Measurements from ENCODE around the gene HS3ST2. TPM values are rescaled to one million over a fixed set of nuclear protein-coding genes. Genes with fewer than 3 reads are reported as not detected.

Gene HS3ST2
- total RNA-seq (2021; fragmentation: NEBNext Ultra II Directional; extraction: Animal tissue kit (Norgen Biotek cat#: 25700)) (3.7 and 4.5 TPM in 2 replicates), polyA plus RNA-seq (2011; rRNA removed) (1.3 and 1.7 TPM in 2 replicates), polyA minus RNA-seq (2011; rRNA and poly(A)+ RNA removed) (0.44 and 0.54 TPM in 2 replicates)
- 1.0 TPM for polyA plus RNA-seq (2011; cell fraction: cytosol; rRNA removed)
- 1.5 TPM for polyA plus RNA-seq (2011; cell fraction: nucleus; rRNA removed)
- 2.6 to 4.0 TPM (median 3.4 TPM) in 4 replicates for polyA plus RNA-seq (2012, experiment 1 of 2)
- polyA plus RNA-seq (2012, experiment 2 of 2), result 4.8 TPM
- polyA plus RNA-seq (2013, experiment 1 of 2), result 2.8 TPM
- 3.4 TPM for polyA plus RNA-seq (2013, experiment 2 of 2)
- 1.1 TPM for polyA minus RNA-seq (2011; cell fraction: cytosol; rRNA and poly(A)+ RNA removed)
- 2.1 TPM for polyA minus RNA-seq (2011; cell fraction: nucleus; rRNA and poly(A)+ RNA removed)
- long read RNA-seq, experiment 1, partial matches to known transcripts, result 0 of 4 reads
- long read RNA-seq, experiment 1, other reads (novel, unspliced or antisense), result 3 of 4 reads
- long read RNA-seq, experiment 2, result 0 reads

GRCh38 chr16:22813948-22814710, at the start of gene HS3ST2:
TSS of gene HS3ST2 (plus strand) at chr16:22814162. CDS start at chr16:22814611, 449 bp downstream.
- Histone ChIP-seq H4K5ac (ENCODE audit: insufficient read length, low read depth, low read length) (no peak within 1 kb of the TSS), H2AK5ac (ENCODE audit: low read depth, low read length) (no peak within 1 kb of the TSS), H2BK15ac (ENCODE audit: low read length) (no peak within 1 kb of the TSS), H3K9ac (replicated peaks in 1 of 4; ENCODE audit: extremely low read depth in 1 of 4, low read depth in 3 of 4, low read length in 3 of 4) (no peak within 1 kb of the TSS; a peak in 1 of 7 replicates), H2AFZ (ENCODE audit: low read length) (peak within 1 kb of the TSS; percentile 2; the same call in 1 of the 2 replicates), H2BK20ac (ENCODE audit: low read length) (no peak within 1 kb of the TSS), H3K14ac (ENCODE audit: insufficient read length) (no peak within 1 kb of the TSS), H3K18ac (ENCODE audit: extremely low read depth, low read length) (no peak within 1 kb of the TSS), H3K4me1 (replicated peaks in 1 of 4; ENCODE audit: control insufficient read depth in 3 of 4, insufficient read depth in 4 of 4, low read length in 3 of 4) (peaks cover 0 to 8% (median 5%) of the 10 kb centered on the region in 4 experiments; a peak in 6 of 7 replicates), H4K20me1 (replicated peaks in 1 of 2; ENCODE audit: control insufficient read depth in 1 of 2, insufficient read depth in 2 of 2, low read length in 2 of 2) (peaks cover 0 to 11% of the 10 kb centered on the region in 2 experiments), H2BK120ac (replicated peaks; ENCODE audit: low read depth, low read length) (no peak within 1 kb of the TSS), H3K23me2 (ENCODE audit: low read depth, low read length) (peaks cover 16% of the 10 kb centered on the region), H3K4ac (replicated peaks; ENCODE audit: insufficient read length, low read depth, low read length) (no peak within 1 kb of the TSS), H4K91ac (replicated peaks; ENCODE audit: insufficient read length, low read length) (no peak within 1 kb of the TSS), H3K4me2 (ENCODE audit: insufficient read depth in 1 of 2, low read depth in 2 of 2, low read length in 2 of 2) (peak within 1 kb of the TSS; percentile 80 to 100), H3K23ac (ENCODE audit: insufficient read length) (peak within 1 kb of the TSS; percentile 28), H3K27ac (ENCODE audit: low read depth, low read length) (no peak within 1 kb of the TSS), H3K79me1 (ENCODE audit: low read depth, low read length) (no peaks in the 10 kb centered on the region), H2BK12ac (ENCODE audit: low read depth, low read length) (no peak within 1 kb of the TSS), H3K56ac (replicated peaks; ENCODE audit: insufficient read length, low read depth, low read length) (peak within 1 kb of the TSS; percentile 57), H3K4me3 (ENCODE audit: extremely low read depth in 1 of 4, insufficient read depth in 2 of 4, low read depth in 3 of 4, low read length in 4 of 4) (peak within 1 kb of the TSS; percentile 40 to 74 (median 64)), H3K79me2 (ENCODE audit: control insufficient read depth in 1 of 2, insufficient read depth in 2 of 2, low read length in 2 of 2) (no peaks in the 10 kb centered on the region), H3K27me3 (replicated peaks in 1 of 4; ENCODE audit: control insufficient read depth in 3 of 4, extremely low read depth in 1 of 4, insufficient read depth in 3 of 4, low read length in 3 of 4) (peaks cover 4 to 24% (median 21%) of the 10 kb centered on the region in 4 experiments), H3K36me3 (ENCODE audit: control insufficient read depth in 2 of 4, insufficient read depth in 4 of 4, low read length in 3 of 4) (no peaks in the 10 kb centered on the region), H4K8ac (ENCODE audit: extremely low read depth, insufficient read depth, low read length) (peak within 1 kb of the TSS; percentile 17; the same call in 1 of the 2 replicates), H3K9me3 (ENCODE audit: insufficient read depth in 2 of 2, low read depth in 1 of 2, low read length in 1 of 2) (no peaks in the 10 kb centered on the region), H2BK5ac (ENCODE audit: low read depth, low read length) (no peak within 1 kb of the TSS)
- ChIA-PET POLR2A (ENCODE audit: partially characterized antibody) (no interaction called here), CTCF (ENCODE audit: partially characterized antibody) (interaction anchor here (0.8 to 1.2 kb wide), 3 partner anchors 38 to 63 kb away, joined by 3 to 4 read pairs (median 3); no protein-coding TSS in a partner anchor)
- peak; percentile 36 to 83 for DNase-seq (ENCODE audit: low read depth in 1 of 2, low spot score in 2 of 2)
- no peak for FAIRE-seq
- WGBS, 2 experiments (ENCODE audit: extremely low coverage in 1 of 2, insufficient coverage in 1 of 2, insufficient read length in 1 of 2, insufficient replicate concordance in 2 of 2, low coverage in 1 of 2, low lambda C conversion rate in 2 of 2, missing lambda C conversion rate in 1 of 2), result 2% methylated on average over 80 of the region's 90 CpGs; no CpG with 5 or more reads in 1 of the 2 experiments
- TF ChIP-seq TAF1 (IDR thresholded peaks at IDR 0.05; ENCODE audit: low read depth, low read length) (peak; percentile 77), RBBP5 (IDR thresholded peaks at IDR 0.05; ENCODE audit: borderline replicate concordance, low read depth, low read length) (peak; percentile 49; the same call in 1 of the 2 replicates), SP4 (IDR thresholded peaks at IDR 0.05; ENCODE audit: low read length) (no peak), CTCF (IDR thresholded peaks at IDR 0.05; ENCODE audit: control extremely low read depth in 1 of 3, insufficient read depth in 1 of 3, low read depth in 1 of 3, low read length in 3 of 3) (peak; percentile 49 to 66 (median 63)), ATF2 (IDR thresholded peaks at IDR 0.05; ENCODE audit: low read length) (no peak)
